GM12891 (cell line): ENCODE data around the gene PSMD14.
A peak's percentile ranks its signal among the peaks of the same experiment; 100 is the strongest.

ENCODE experiments used
- DNase-seq: peaks from one replicate; pipeline ENCODE4 v3.0.0; 2011; ENCODE audit warnings: low spot score; ENCODE audit not compliant: insufficient read length
- FAIRE-seq: peaks from 2 replicates; lab custom pipeline; 2011; peaks lifted over from hg19 to GRCh38; lab: Jason Lieb, UNC
- PAX5 ChIP-seq: IDR thresholded peaks from 2 replicates; pipeline ENCODE4 v1.6.1; 2011; ENCODE audit warnings: low read length, moderate library complexity, mild to moderate bottlenecking; ENCODE audit not compliant: insufficient read depth, severe bottlenecking
- POLR2A ChIP-seq: IDR thresholded peaks from 2 replicates; pipeline ENCODE4 v1.6.1; 2011; ENCODE audit warnings: low read depth, low read length, control low read depth
- POLR2AphosphoS5 ChIP-seq: IDR thresholded peaks from 2 replicates; pipeline ENCODE4 v1.6.1; 2011; ENCODE audit warnings: low read depth, low read length, control low read depth
- POU2F2 ChIP-seq: IDR thresholded peaks from 2 replicates; pipeline ENCODE4 v1.6.1; 2011; ENCODE audit warnings: low read depth, mild to moderate bottlenecking, control low read depth, low read length, moderate library complexity
- SPI1 ChIP-seq: IDR thresholded peaks from 2 replicates; pipeline ENCODE4 v1.6.1; 2011; ENCODE audit warnings: low read depth, low read length, control low read depth
- TAF1 ChIP-seq: IDR thresholded peaks from 2 replicates; pipeline ENCODE4 v1.6.1; 2011; ENCODE audit warnings: low read depth, low read length, control low read depth

Gene PSMD14

DNA sequence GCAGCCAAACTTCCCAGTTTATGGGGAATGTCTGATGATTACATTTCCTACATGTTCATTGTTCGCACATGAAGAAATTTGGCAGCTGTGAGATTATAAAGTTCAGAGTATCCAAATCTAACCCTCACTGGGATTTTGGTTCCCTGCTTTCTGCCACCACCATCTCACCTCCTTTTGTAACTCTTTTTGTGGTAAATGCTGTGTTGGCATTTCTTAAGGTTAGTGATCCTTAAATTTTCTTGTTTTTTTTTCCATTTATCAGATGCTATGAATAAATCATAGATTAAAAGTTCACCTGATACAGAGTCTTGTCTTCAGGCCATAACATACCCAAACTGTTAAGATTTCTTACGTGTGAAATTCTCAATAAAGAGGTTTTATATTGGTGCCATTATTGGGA is 99.4 kb downstream of the PSMD14 start:
- no peak for TF ChIP-seq POU2F2
- TF ChIP-seq POLR2A = no peak
- no peak for TF ChIP-seq TAF1
- DNase-seq = no peak
- FAIRE-seq = no peak

DNA sequence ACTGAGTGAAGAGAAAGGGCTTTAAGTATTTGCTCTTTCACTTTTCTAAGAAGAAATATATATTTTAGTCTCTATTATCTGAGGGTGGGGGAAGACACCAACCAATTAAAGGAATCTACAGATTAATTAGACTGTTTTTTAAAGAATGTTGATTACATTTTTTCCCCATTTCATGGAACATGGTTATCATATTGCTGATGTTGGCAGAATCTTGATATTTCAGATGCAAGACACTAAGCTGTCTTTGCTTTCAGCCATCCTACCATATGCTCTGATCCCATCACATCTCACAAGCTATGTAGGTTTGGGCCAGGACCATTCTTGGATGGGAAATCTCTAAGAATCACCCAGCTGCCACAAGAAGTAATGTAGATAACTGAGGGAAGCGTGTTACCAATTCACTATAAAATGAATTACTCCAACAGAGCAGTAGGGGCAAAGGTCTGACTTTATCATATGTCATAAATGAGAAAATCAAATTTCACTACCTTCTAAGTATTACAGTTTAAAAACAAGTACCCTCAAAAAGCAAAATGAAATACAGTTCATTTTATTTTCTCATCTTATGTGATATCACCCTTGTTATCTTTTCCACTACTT is 101.2 kb downstream of the PSMD14 start:
- TF ChIP-seq PAX5 = no peak
- no peak for TF ChIP-seq TAF1
- no peak for TF ChIP-seq SPI1
- no peak for TF ChIP-seq POU2F2
- DNase-seq = no peak
- no peak for FAIRE-seq

DNA sequence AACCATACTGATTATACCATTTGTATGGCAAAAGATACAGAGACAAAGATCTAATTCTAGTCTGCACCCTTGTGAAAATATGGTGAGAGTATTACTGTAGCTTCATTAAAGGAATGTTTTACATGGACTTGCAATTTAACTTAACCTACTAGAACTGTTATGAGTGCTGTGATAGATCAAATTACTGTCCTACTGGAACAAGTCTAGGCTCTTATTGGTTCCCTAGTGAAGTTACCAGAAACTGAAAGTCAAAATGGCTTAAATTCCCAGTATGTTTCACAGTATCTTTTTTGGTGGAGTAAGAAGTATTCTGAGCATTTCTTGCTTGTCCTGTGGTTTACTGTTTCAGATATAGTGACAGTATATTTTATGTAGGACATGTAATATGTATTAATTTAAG is 104.1 kb downstream of the PSMD14 start:
- TF ChIP-seq SPI1 (no peak), PAX5 (no peak), POLR2A (no peak), POU2F2 (no peak), POLR2AphosphoS5 (no peak), TAF1 (no peak)
- DNase-seq = no peak
- FAIRE-seq = no peak

DNA sequence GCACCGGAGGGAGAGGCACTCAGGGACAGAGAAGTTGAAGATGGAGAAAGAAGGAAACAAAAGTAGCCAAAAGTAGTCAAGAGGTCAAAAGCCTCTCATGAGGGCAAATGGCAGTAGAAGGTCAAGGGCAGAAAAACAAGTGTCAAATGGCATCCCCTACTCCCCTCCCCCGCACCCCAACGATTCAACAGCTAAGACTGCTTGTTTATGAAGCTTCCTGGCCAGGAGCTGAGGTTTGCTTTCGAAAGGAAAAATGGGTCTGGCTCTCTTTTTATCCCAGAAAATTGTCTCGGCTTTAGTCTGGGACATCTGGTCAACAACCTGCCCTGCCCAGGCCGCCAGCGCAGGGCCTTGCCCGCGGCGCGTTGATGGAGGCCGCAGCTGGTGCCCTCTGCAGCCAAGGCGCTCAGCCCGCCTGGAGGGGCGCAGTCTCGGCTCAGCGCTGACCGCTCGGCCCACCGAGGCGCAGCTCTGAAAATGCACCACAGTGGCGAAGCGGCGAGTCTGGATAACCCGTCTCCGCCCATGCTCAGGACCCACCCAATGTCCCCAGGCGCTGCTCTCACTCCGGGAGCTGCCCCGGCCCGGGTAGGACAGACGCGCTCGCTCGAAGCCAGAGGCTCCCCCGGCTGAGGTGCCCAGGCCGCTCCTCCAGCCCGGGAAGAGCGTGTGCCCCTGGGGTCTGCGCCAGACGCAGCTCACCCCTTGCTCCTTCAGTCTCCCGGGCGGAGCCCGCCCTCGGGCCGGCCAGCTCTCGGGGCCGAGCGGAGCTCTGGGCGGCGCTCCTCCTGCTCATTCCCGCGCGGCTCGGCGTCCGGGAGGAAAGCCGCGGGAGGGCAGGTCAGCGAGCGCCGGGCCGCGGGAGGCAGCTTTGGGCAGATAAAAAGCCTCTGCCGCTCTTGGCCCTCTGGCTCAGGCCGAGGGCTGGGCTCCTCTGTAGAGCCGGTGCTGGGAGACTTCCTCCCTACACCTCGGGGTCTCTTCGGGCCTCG is 106.1 kb downstream of the PSMD14 start:
- no peak for FAIRE-seq

DNA sequence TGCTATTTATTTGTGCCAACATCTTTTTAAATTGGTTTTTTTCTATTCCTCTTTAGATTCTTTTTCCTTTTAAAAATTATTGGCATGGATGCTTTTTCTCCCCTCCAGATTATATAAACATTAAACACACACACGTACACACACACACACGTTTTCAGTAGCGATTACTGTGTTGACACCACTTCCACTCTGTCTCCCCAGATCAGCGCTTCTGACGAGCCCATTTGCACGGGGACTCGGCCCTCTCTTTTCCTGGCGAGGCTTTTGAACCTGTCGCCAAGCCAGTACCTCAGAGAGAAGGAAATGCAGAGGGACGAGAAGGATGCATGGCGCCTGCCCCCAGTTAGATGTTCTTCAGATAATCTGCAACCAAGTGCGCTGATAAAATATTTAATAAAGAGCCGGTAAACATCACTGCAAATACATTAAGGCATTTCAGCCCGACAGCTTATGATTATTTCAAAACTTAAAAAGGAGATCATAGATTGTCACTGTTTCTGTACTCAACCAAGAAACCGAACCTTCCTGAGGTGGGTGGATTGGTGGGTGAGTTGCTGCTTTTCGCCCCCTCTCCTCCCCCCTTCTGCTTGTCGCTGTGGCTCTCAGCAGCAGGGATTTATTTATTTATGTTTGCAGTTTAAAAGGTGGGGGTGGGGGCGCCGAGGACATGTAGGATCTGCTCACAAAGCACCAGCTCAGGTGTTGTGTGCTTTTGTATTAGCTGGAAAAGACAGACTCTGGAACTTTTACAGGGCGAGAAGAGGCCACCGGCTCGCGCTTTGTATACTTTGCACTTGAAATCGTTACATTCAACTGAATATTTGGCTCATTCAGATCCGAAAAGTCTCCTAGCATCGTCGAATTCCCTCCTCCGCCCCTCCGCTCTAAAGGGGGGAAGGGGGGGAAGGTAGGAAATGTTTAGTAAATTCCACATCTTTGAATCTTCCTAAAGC is 107.1 kb downstream of the PSMD14 start:
- no peak for FAIRE-seq
- TF ChIP-seq TAF1 = no peak
- TF ChIP-seq PAX5 = no peak
- TF ChIP-seq POLR2AphosphoS5 = no peak
- no peak for DNase-seq

More for the DNA sequence above, 106.1 kb downstream of the PSMD14 start:
- no peak for DNase-seq
- TF ChIP-seq POLR2AphosphoS5 (no peak), SPI1 (peak; percentile 31; the same call in 1 of the 2 replicates)

DNA sequence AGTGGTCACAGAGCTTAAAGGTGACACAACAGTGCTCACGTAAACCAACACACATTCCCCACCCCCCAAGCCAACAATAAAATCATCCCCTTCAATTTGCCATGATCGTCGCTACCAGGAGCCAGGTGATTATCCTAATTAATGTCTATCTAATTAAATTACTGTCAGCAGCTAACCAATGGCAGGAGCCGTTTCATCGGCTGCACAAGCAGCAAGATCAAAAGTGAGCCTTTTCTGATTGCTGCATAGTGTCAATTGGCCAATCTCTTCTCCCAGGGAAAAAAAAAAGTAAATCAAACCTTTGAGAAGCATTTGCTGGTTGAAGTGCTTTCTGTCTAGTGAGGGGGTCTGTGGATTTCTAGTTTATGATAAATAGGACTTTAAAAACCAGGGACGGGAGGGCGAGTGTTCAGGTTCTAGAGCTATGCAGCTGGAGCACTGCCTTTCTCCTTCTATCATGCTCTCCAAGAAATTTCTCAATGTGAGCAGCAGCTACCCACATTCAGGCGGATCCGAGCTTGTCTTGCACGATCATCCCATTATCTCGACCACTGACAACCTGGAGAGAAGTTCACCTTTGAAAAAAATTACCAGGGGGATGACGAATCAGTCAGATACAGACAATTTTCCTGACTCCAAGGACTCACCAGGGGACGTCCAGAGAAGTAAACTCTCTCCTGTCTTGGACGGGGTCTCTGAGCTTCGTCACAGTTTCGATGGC is 107.9 kb downstream of the PSMD14 start, which contains the start of gene TBR1:
Gene TBR1 (plus strand): TSS at position 311 of the 721 bp plus-strand sequence. CDS start 114 bp downstream, at position 425.
- DNase-seq = no peak
- TF ChIP-seq POLR2A (no peak), SPI1 (no peak), TAF1 (no peak), POLR2AphosphoS5 (no peak), POU2F2 (no peak), PAX5 (no peak)
- FAIRE-seq = no peak

DNA sequence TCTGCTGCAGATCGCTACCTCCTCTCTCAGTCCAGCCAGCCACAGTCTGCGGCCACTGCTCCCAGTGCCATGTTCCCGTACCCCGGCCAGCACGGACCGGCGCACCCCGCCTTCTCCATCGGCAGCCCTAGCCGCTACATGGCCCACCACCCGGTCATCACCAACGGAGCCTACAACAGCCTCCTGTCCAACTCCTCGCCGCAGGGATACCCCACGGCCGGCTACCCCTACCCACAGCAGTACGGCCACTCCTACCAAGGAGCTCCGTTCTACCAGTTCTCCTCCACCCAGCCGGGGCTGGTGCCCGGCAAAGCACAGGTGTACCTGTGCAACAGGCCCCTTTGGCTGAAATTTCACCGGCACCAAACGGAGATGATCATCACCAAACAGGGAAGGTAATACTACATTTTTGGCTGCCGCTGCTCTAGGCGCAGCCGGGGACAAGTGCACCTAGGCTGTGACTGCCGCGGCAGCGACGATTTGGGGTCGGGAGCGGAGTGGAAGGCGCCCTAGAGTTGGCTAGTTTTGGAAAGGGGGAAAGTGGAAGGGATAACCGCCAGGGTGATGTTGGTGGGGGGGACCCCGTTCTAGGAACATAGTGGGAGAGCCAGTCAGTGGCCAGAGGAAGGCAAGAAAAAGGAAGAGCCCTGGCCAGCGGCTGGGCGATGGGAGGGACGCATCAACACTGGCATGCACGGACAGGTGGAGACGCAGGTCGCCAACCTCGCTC is 108.6 kb downstream of the PSMD14 start:
- DNase-seq (no peak), FAIRE-seq (peak; percentile 40)
- no peak for TF ChIP-seq SPI1

DNA sequence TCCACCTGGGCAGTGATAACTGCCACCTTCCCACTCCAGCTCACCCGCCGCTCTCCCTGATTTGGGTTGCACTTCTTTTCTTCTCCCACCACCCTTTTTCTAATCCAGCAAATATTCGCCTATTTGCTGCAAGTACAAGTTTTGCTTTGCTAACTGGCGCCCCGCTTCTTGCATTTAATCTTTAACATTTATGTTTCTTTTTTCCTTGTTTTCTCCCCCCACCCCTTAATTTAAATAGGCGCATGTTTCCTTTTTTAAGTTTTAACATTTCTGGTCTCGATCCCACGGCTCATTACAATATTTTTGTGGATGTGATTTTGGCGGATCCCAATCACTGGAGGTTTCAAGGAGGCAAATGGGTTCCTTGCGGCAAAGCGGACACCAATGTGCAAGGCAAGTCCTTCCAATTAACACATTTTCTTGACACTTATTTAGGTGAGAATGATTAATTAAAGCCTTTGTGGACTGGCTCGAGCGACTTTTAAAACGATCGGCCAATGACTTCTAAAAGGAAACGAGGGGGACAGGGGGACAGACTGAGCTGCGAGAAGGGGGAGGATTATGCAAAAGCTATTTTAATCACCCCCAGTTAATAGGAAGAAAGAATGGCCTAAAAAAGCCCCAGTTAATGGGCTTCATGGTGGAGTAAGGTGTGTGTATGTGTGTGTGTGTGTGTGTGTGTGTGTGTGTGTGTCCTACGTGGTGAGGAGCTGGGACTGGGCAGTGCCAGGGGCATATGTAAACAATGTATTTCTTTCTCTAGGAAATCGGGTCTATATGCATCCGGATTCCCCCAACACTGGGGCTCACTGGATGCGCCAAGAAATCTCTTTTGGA is 109.4 kb downstream of the PSMD14 start:
- TF ChIP-seq SPI1 (no peak), POLR2AphosphoS5 (no peak), POU2F2 (no peak)
- no peak for FAIRE-seq

More for the DNA sequence above, 109.4 kb downstream of the PSMD14 start:
- no peak for DNase-seq
